ENCODE measurements around the gene TARBP2. TPM values are rescaled to one million over a fixed set of nuclear protein-coding genes. Genes with fewer than 3 reads are reported as not detected.

The TARBP2 gene
- total RNA-seq, 4 donors from 2014 or later = 25.5 to 42.0 (median 28.6) TPM

DNA sequence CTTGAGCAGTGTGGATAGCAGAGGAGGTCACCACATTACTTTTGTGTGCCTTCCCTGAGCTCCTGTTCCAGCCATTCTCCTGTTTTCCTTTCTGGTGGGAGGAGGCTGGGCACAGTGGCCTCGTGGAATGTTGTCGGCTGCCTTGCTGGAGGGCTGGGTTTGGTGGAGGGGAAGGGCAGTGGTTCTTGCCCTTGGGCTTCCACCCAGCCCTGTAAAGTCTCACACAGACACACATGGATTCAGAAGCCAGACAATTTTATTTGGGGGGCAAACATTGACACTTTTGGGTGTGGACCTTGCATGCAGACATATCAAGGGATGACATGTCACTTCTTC lies 5.3 kb downstream of the TARBP2 start:
- Histone ChIP-seq H3K36me3 (peaks cover 48% of the 10 kb centered on the region), H3K4me3 (no peak overlapping the region), H3K27me3 (no peaks in the 10 kb centered on the region), H3K9me3 (no peaks in the 10 kb centered on the region), H3K27ac (no peak overlapping the region), H3K4me1 (peaks cover 43% of the 10 kb centered on the region)
- TF ChIP-seq POLR2AphosphoS5 (IDR thresholded peaks at IDR 0.05) (no peak), POLR2A (IDR thresholded peaks at IDR 0.05) (no peak), EP300 (IDR thresholded peaks at IDR 0.05) (no peak)
- TF ChIP-seq, protein P1, sequence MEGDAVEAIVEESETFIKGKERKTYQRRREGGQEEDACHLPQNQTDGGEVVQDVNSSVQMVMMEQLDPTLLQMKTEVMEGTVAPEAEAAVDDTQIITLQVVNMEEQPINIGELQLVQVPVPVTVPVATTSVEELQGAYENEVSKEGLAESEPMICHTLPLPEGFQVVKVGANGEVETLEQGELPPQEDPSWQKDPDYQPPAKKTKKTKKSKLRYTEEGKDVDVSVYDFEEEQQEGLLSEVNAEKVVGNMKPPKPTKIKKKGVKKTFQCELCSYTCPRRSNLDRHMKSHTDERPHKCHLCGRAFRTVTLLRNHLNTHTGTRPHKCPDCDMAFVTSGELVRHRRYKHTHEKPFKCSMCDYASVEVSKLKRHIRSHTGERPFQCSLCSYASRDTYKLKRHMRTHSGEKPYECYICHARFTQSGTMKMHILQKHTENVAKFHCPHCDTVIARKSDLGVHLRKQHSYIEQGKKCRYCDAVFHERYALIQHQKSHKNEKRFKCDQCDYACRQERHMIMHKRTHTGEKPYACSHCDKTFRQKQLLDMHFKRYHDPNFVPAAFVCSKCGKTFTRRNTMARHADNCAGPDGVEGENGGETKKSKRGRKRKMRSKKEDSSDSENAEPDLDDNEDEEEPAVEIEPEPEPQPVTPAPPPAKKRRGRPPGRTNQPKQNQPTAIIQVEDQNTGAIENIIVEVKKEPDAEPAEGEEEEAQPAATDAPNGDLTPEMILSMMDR (IDR thresholded peaks at IDR 0.05) = no peak
- 30% methylated on average over 2 of the region's 2 CpGs for WGBS
- DNase-seq (ENCODE audit: low spot score in 2 of 2) = peak in 1 of 2 donors; percentile 51

- H3K9me3 ChIP-seq = no peaks in the 10 kb centered on the region
- WGBS = 84% methylated on average over 9 of the region's 9 CpGs
- TF ChIP-seq, protein P1 (IDR thresholded peaks at IDR 0.05) = no peak
- TF ChIP-seq EP300 (IDR thresholded peaks at IDR 0.05) (no peak), POLR2AphosphoS5 (IDR thresholded peaks at IDR 0.05) (no peak), POLR2A (IDR thresholded peaks at IDR 0.05) (no peak)
- H3K4me1 ChIP-seq = peaks cover 36% of the 10 kb centered on the region
- no peak within 1 kb of the TSS for H3K4me3 ChIP-seq
- H3K27ac ChIP-seq = no peak within 1 kb of the TSS
- H3K36me3 ChIP-seq = peaks cover 54% of the 10 kb centered on the region
- H3K27me3 ChIP-seq = no peaks in the 10 kb centered on the region
- DNase-seq (ENCODE audit: low spot score in 2 of 2) = peak in 1 of 2 donors; percentile 50
Observed at GRCh38 chr12:53506881-53507602, 6.0 kb downstream of the TARBP2 start, which contains the start of gene NPFF. TSS of gene NPFF (minus strand) at chr12:53507484. CDS start at chr12:53507474, 10 bp downstream.

DNA sequence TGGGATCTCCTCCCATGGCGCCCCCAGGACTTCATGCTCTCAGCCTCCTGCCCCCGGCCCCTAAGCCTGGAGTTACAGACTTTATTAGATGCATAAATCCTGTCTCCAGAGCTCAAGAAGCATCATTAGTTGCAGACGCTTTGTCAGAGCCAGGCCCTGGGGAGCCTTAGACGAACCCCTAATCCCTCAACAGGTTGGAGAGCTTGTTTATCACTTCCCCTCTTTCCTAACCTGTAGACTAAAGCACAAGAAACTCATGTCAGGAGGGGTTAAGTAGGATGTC lies 6.5 kb downstream of the TARBP2 start:
- no peaks in the 10 kb centered on the region for H3K9me3 ChIP-seq
- H3K4me1 ChIP-seq = peaks cover 31% of the 10 kb centered on the region
- no peak overlapping the region for H3K4me3 ChIP-seq
- H3K27me3 ChIP-seq = no peaks in the 10 kb centered on the region
- no peak for DNase-seq (ENCODE audit: low spot score in 2 of 2)
- TF ChIP-seq, protein P1 (IDR thresholded peaks at IDR 0.05) = no peak
- no peak for TF ChIP-seq POLR2A (IDR thresholded peaks at IDR 0.05)
- no peak for TF ChIP-seq POLR2AphosphoS5 (IDR thresholded peaks at IDR 0.05)
- no peak for TF ChIP-seq EP300 (IDR thresholded peaks at IDR 0.05)
- no peak overlapping the region for H3K27ac ChIP-seq
- peaks cover 59% of the 10 kb centered on the region for H3K36me3 ChIP-seq
- 88% methylated on average over 4 of the region's 4 CpGs for WGBS

GRCh38 chr12:53508534-53509170 lies 7.6 kb downstream of the TARBP2 start:
- Histone ChIP-seq H3K27me3 (no peaks in the 10 kb centered on the region), H3K4me3 (no peak overlapping the region), H3K36me3 (peaks cover 70% of the 10 kb centered on the region), H3K9me3 (no peaks in the 10 kb centered on the region), H3K27ac (no peak overlapping the region), H3K4me1 (peaks cover 21% of the 10 kb centered on the region)
- DNase-seq (ENCODE audit: low spot score in 2 of 2) = peak; percentile 89 to 90
- no peak for TF ChIP-seq POLR2A (IDR thresholded peaks at IDR 0.05)
- TF ChIP-seq, protein P1 (IDR thresholded peaks at IDR 0.05) = peak; percentile 74 to 92
- WGBS = 30% methylated on average over 7 of the region's 7 CpGs

DNA sequence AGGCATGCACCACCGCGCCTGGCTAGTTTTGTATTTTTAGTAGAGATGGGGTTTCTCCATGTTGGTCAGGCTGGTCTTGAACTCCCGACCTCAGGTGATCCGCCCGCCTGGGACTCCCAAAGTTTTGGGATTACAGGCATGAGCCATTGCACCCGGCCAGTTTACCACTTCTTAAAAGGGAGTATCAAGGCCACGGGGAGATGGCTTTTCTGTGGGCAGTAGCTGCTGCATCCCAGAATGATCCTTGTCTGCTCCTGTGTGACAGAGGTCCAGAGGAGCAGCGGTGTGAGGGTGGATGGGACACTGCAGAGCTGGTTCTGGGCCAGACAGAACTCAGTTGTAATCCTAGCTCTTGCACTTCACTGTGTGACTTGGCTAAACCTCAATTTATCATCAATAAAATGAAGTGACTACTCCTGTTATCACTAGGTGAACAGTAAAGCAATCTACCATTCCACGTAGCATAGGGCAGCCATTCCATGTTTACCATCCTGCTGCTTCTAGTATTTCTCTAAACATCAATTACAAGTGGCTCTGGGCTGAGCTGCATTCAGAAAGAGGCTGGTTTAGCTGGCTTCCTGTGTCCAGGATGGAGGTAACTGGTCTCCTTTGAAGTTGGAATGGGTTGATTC lies 9.2 kb downstream of the TARBP2 start:
- Histone ChIP-seq H3K27me3 (no peaks in the 10 kb centered on the region), H3K27ac (no peak overlapping the region), H3K9me3 (no peaks in the 10 kb centered on the region), H3K4me1 (peaks cover 10% of the 10 kb centered on the region), H3K4me3 (no peak overlapping the region), H3K36me3 (peaks cover 78% of the 10 kb centered on the region)
- DNase-seq (ENCODE audit: low spot score in 2 of 2) = peak in 1 of 2 donors; percentile 43
- WGBS = 89% methylated on average over 8 of the region's 9 CpGs
- TF ChIP-seq POLR2AphosphoS5 (IDR thresholded peaks at IDR 0.05) (no peak), EP300 (IDR thresholded peaks at IDR 0.05) (no peak), POLR2A (IDR thresholded peaks at IDR 0.05) (no peak)
- TF ChIP-seq, protein P1 (IDR thresholded peaks at IDR 0.05) = no peak
